ENCODE results near the gene REPS2. TPM values are rescaled to one million over a fixed set of nuclear protein-coding genes. Genes with fewer than 3 reads are reported as not detected.

The REPS2 gene
- total and polyA plus RNA-seq, 7 experiments from 2014 or later: 0.21 to 6.2 (median 1.9) TPM; not detected in 2

- Histone ChIP-seq H3K27ac (ENCODE audit: low read depth, low read length) (no peak overlapping the region), H3K9me3 (ENCODE audit: control insufficient read depth in 2 of 3, low read length in 3 of 3) (no peaks in the 10 kb centered on the region), H3K27me3 (ENCODE audit: control insufficient read depth in 2 of 2, insufficient read depth in 2 of 2, low read length in 2 of 2) (no peaks in the 10 kb centered on the region), H3K36me3 (ENCODE audit: control insufficient read depth in 2 of 3, insufficient read depth in 3 of 3, low read length in 3 of 3) (no peaks in the 10 kb centered on the region), H3K4me1 (ENCODE audit: control insufficient read depth in 2 of 2, insufficient read depth in 2 of 2, low read length in 2 of 2) (no peaks in the 10 kb centered on the region), H3K4me3 (ENCODE audit: low read length) (no peak overlapping the region)
- ATAC-seq: peak; percentile 32
- peaks cover 0 to 4% (median 0%) of the 10 kb centered on the region in 7 donors for H3K4me1 Mint-ChIP-seq
- H3K4me3 Mint-ChIP-seq: no peak overlapping the region
- ChIA-PET POLR2A (no interaction called here), CTCF (no interaction called here)
- H3K27ac Mint-ChIP-seq: no peak overlapping the region
- H3K27me3 Mint-ChIP-seq: peaks cover 0 to 3% (median 0%) of the 10 kb centered on the region in 5 donors
- DNase-seq: no peak
- H3K9me3 Mint-ChIP-seq: peaks cover 0 to 2% (median 0%) of the 10 kb centered on the region in 11 donors
- intact Hi-C loops (cut with micrococcal nuclease): no loop called here
- peaks cover 0 to 6% (median 4%) of the 10 kb centered on the region in 5 donors for H3K36me3 Mint-ChIP-seq
Measured at GRCh38 chrX:17036171-17036961, 89.9 kb downstream of the REPS2 start.

GRCh38 chrX:17038277-17038676, 91.8 kb downstream of the REPS2 start:
- CTCF ChIA-PET: no interaction called here

GRCh38 chrX:17038681-17039161, 92.3 kb downstream of the REPS2 start:
- Histone ChIP-seq H3K27me3 (ENCODE audit: control insufficient read depth in 2 of 2, insufficient read depth in 2 of 2, low read length in 2 of 2) (no peaks in the 10 kb centered on the region), H3K4me1 (ENCODE audit: control insufficient read depth in 2 of 2, insufficient read depth in 2 of 2, low read length in 2 of 2) (no peaks in the 10 kb centered on the region), H3K9me3 (ENCODE audit: control insufficient read depth in 2 of 3, low read length in 3 of 3) (no peaks in the 10 kb centered on the region), H3K27ac (ENCODE audit: low read depth, low read length) (no peak overlapping the region), H3K4me3 (ENCODE audit: low read length) (no peak overlapping the region), H3K36me3 (ENCODE audit: control insufficient read depth in 2 of 3, insufficient read depth in 3 of 3, low read length in 3 of 3) (no peaks in the 10 kb centered on the region)
- H3K27ac Mint-ChIP-seq: no peak overlapping the region
- ATAC-seq (no peak), DNase-seq (no peak)
- ChIA-PET POLR2A (no interaction called here), CTCF (no interaction called here)
- H3K27me3 Mint-ChIP-seq: peaks cover 0 to 3% (median 0%) of the 10 kb centered on the region in 5 donors
- H3K9me3 Mint-ChIP-seq: no peaks in the 10 kb centered on the region
- peaks cover 0 to 6% (median 2%) of the 10 kb centered on the region in 5 donors for H3K36me3 Mint-ChIP-seq
- H3K4me3 Mint-ChIP-seq: no peak overlapping the region
- intact Hi-C loops (cut with micrococcal nuclease): no loop called here
- peaks cover 0 to 4% (median 0%) of the 10 kb centered on the region in 7 donors for H3K4me1 Mint-ChIP-seq

More at GRCh38 chrX:17038277-17038676, 91.8 kb downstream of the REPS2 start:
- Mint-ChIP-seq H3K9me3 (no peaks in the 10 kb centered on the region), H3K36me3 (peaks cover 0 to 6% (median 4%) of the 10 kb centered on the region in 5 donors), H3K27me3 (peaks cover 0 to 3% (median 0%) of the 10 kb centered on the region in 5 donors), H3K27ac (no peak overlapping the region), H3K4me3 (no peak overlapping the region), H3K4me1 (peaks cover 0 to 4% (median 0%) of the 10 kb centered on the region in 7 donors)
- Histone ChIP-seq H3K4me3 (ENCODE audit: low read length) (no peak overlapping the region), H3K4me1 (ENCODE audit: control insufficient read depth in 2 of 2, insufficient read depth in 2 of 2, low read length in 2 of 2) (no peaks in the 10 kb centered on the region), H3K9me3 (ENCODE audit: control insufficient read depth in 2 of 3, low read length in 3 of 3) (no peaks in the 10 kb centered on the region), H3K27ac (ENCODE audit: low read depth, low read length) (no peak overlapping the region), H3K27me3 (ENCODE audit: control insufficient read depth in 2 of 2, insufficient read depth in 2 of 2, low read length in 2 of 2) (no peaks in the 10 kb centered on the region), H3K36me3 (ENCODE audit: control insufficient read depth in 2 of 3, insufficient read depth in 3 of 3, low read length in 3 of 3) (no peaks in the 10 kb centered on the region)
- ATAC-seq: no peak
- DNase-seq: no peak
- intact Hi-C loops (cut with micrococcal nuclease): no loop called here
- POLR2A ChIA-PET: no interaction called here

GRCh38 chrX:17039826-17040225, 93.4 kb downstream of the REPS2 start:
- no peak overlapping the region for H3K27ac Mint-ChIP-seq
- POLR2A ChIA-PET: no interaction called here
- CTCF ChIA-PET: no interaction called here
- no peak overlapping the region for H3K4me3 Mint-ChIP-seq
- H3K27me3 Mint-ChIP-seq: peaks cover 0 to 3% (median 0%) of the 10 kb centered on the region in 5 donors
- H3K4me3 ChIP-seq (ENCODE audit: low read length): no peak overlapping the region
- no peak overlapping the region for H3K27ac ChIP-seq (ENCODE audit: low read depth, low read length)
- H3K27me3 ChIP-seq (ENCODE audit: control insufficient read depth in 2 of 2, insufficient read depth in 2 of 2, low read length in 2 of 2): no peaks in the 10 kb centered on the region
- intact Hi-C loops (cut with micrococcal nuclease): no loop called here
- DNase-seq: no peak
- ATAC-seq: no peak
- no peaks in the 10 kb centered on the region for H3K4me1 ChIP-seq (ENCODE audit: control insufficient read depth in 2 of 2, insufficient read depth in 2 of 2, low read length in 2 of 2)
- H3K9me3 Mint-ChIP-seq: no peaks in the 10 kb centered on the region
- H3K4me1 Mint-ChIP-seq: peaks cover 0 to 4% (median 0%) of the 10 kb centered on the region in 7 donors
- peaks cover 0 to 4% (median 0%) of the 10 kb centered on the region in 5 donors for H3K36me3 Mint-ChIP-seq
- no peaks in the 10 kb centered on the region for H3K9me3 ChIP-seq (ENCODE audit: control insufficient read depth in 2 of 3, low read length in 3 of 3)
- no peaks in the 10 kb centered on the region for H3K36me3 ChIP-seq (ENCODE audit: control insufficient read depth in 2 of 3, insufficient read depth in 3 of 3, low read length in 3 of 3)

GRCh38 chrX:17040711-17041110, 94.3 kb downstream of the REPS2 start:
- CTCF ChIA-PET: no interaction called here
- Mint-ChIP-seq H3K36me3 (no peaks in the 10 kb centered on the region), H3K4me3 (no peak overlapping the region), H3K27me3 (no peaks in the 10 kb centered on the region), H3K9me3 (no peaks in the 10 kb centered on the region), H3K4me1 (peaks cover 0 to 3% (median 0%) of the 10 kb centered on the region in 7 donors), H3K27ac (no peak overlapping the region)
- Histone ChIP-seq H3K4me1 (ENCODE audit: control insufficient read depth in 2 of 2, insufficient read depth in 2 of 2, low read length in 2 of 2) (no peaks in the 10 kb centered on the region), H3K27me3 (ENCODE audit: control insufficient read depth in 2 of 2, insufficient read depth in 2 of 2, low read length in 2 of 2) (no peaks in the 10 kb centered on the region), H3K27ac (ENCODE audit: low read depth, low read length) (no peak overlapping the region), H3K36me3 (ENCODE audit: control insufficient read depth in 2 of 3, insufficient read depth in 3 of 3, low read length in 3 of 3) (no peaks in the 10 kb centered on the region), H3K4me3 (ENCODE audit: low read length) (no peak overlapping the region), H3K9me3 (ENCODE audit: control insufficient read depth in 2 of 3, low read length in 3 of 3) (no peaks in the 10 kb centered on the region)
- no peak for ATAC-seq
- POLR2A ChIA-PET: interaction anchor here (0.5 kb wide), 1 partner anchor 24 kb away, joined by 3 read pairs; no protein-coding TSS in a partner anchor
- no peak for DNase-seq
- intact Hi-C loops (cut with micrococcal nuclease): no loop called here

GRCh38 chrX:17042037-17042436, 95.6 kb downstream of the REPS2 start:
- Mint-ChIP-seq H3K9me3 (no peaks in the 10 kb centered on the region), H3K27me3 (peaks cover 0 to 3% (median 0%) of the 10 kb centered on the region in 5 donors), H3K27ac (no peak overlapping the region), H3K36me3 (no peaks in the 10 kb centered on the region), H3K4me3 (no peak overlapping the region), H3K4me1 (peaks cover 0 to 3% (median 0%) of the 10 kb centered on the region in 7 donors)
- no peaks in the 10 kb centered on the region for H3K36me3 ChIP-seq (ENCODE audit: control insufficient read depth in 2 of 3, insufficient read depth in 3 of 3, low read length in 3 of 3)
- ChIA-PET CTCF (no interaction called here), POLR2A (no interaction called here)
- ATAC-seq (no peak), DNase-seq (no peak)
- H3K27me3 ChIP-seq (ENCODE audit: control insufficient read depth in 2 of 2, insufficient read depth in 2 of 2, low read length in 2 of 2): no peaks in the 10 kb centered on the region
- H3K27ac ChIP-seq (ENCODE audit: low read depth, low read length): no peak overlapping the region
- intact Hi-C loops (cut with micrococcal nuclease): no loop called here
- no peaks in the 10 kb centered on the region for H3K4me1 ChIP-seq (ENCODE audit: control insufficient read depth in 2 of 2, insufficient read depth in 2 of 2, low read length in 2 of 2)
- no peak overlapping the region for H3K4me3 ChIP-seq (ENCODE audit: low read length)
- no peaks in the 10 kb centered on the region for H3K9me3 ChIP-seq (ENCODE audit: control insufficient read depth in 2 of 3, low read length in 3 of 3)
